GM23248 (cell line): ENCODE measurements around the gene UBE3B.

Experiments used
- EZH2 ChIP-seq: fragments of 200-600 bp; sonication (generic); IDR thresholded peaks from 2 replicates; pipeline ENCODE4 v1.6.1; 2018; ENCODE audit warnings: antibody characterized with exemption, mild to moderate bottlenecking; ENCODE audit not compliant: insufficient read depth, poor library complexity, severe bottlenecking
- EZH2phosphoT487 ChIP-seq: fragments of 200-600 bp; sonication (generic); IDR thresholded peaks from 2 replicates; pipeline ENCODE4 v1.6.1; 2018; ENCODE audit warnings: antibody characterized with exemption, moderate library complexity, mild to moderate bottlenecking, low read depth; ENCODE audit not compliant: insufficient read depth

DNA sequence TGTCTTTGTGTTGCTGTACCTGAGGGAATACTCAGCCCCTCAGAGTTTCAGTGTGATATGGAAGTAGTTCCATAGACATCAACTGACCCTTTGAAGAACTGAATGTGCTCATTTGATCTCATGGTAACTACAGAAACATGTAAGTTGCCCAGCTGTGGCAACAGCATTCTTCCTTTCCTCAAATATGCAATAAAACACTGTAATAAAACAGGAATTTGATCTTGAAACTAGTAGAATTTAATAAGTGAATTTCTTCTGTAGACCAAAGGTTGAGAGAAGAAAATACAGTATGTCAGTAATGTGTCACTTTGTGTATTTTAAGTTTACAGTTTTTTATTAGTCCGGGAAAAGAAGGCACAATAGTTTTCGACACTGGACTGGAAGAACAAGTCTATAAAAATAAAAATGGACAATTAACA, 32.2 kb upstream of the UBE3B start:
- TF ChIP-seq EZH2 (no peak), EZH2phosphoT487 (no peak)
